NB4 (cell line): ENCODE results near the gene CPNE2.

Experiments
- MYC ChIP-seq: IDR thresholded peaks from 2 replicates; pipeline ENCODE4 v1.6.1; 2011; ENCODE audit warnings: low read depth, low read length
- POLR2A ChIP-seq: IDR thresholded peaks from 2 replicates; pipeline ENCODE4 v1.6.1; 2011; ENCODE audit warnings: mild to moderate bottlenecking; ENCODE audit not compliant: insufficient read length; ENCODE audit errors: extremely low read depth
- TF ChIP-seq, protein P1 (sequence below): IDR thresholded peaks from one replicate; pipeline ENCODE4 v1.5.1; 2012; ENCODE audit warnings: low read depth, low read length
- TF ChIP-seq, protein P2 (sequence below): IDR thresholded peaks from 2 replicates; pipeline ENCODE4 v1.6.1; 2011; ENCODE audit warnings: low read depth, low read length

DNA sequence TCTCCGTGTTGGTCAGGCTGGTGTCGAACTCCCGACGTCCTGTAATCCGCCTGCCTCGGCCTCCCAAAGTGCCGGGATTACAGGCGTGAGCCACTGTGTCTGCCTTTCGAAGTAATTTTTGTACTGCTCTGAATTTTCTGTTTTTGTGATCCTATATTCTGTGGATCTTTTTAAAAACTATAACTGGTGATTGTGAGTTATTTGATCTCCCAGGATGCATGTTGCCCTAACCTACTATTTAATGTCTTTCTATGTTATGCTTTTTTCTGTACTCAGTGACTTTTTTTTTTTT is 96.3 kb downstream of the CPNE2 start:
- TF ChIP-seq, protein P1, sequence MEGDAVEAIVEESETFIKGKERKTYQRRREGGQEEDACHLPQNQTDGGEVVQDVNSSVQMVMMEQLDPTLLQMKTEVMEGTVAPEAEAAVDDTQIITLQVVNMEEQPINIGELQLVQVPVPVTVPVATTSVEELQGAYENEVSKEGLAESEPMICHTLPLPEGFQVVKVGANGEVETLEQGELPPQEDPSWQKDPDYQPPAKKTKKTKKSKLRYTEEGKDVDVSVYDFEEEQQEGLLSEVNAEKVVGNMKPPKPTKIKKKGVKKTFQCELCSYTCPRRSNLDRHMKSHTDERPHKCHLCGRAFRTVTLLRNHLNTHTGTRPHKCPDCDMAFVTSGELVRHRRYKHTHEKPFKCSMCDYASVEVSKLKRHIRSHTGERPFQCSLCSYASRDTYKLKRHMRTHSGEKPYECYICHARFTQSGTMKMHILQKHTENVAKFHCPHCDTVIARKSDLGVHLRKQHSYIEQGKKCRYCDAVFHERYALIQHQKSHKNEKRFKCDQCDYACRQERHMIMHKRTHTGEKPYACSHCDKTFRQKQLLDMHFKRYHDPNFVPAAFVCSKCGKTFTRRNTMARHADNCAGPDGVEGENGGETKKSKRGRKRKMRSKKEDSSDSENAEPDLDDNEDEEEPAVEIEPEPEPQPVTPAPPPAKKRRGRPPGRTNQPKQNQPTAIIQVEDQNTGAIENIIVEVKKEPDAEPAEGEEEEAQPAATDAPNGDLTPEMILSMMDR: no peak
- TF ChIP-seq, protein P2, sequence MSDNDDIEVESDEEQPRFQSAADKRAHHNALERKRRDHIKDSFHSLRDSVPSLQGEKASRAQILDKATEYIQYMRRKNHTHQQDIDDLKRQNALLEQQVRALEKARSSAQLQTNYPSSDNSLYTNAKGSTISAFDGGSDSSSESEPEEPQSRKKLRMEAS: no peak
- TF ChIP-seq POLR2A (no peak), MYC (no peak)
